ENCODE measurements around the gene UQCC3.

DNA sequence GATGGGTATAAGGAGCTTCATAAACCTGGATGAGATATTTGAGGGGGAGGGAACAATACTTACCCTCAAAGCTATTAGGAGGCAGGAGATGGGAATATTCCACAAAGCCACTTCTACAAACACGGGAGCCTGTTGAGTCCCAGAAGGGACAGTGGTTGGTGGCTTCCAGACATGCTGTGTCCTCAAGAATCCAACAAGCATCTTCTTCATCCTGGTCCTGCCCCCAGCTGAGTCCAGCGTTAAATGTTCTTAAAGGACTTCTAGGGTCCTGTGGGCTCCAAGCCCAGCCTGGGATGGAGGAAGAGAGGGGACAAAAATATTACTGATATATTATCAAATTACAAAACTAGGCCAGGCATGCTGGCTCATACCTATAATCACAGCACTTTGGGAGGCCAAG, 4.0 kb upstream of the UQCC3 start:
- no peak for TF ChIP-seq EZH2 (IDR thresholded peaks at IDR 0.05; ENCODE audit: insufficient read depth, poor library complexity, severe bottlenecking)
- no peak for TF ChIP-seq EZH2phosphoT487 (IDR thresholded peaks at IDR 0.05; ENCODE audit: insufficient read depth, low read depth)

Data from GM23248 (cell line).